Keratinocyte (primary cell): Measurements from ENCODE around the gene G3BP1.

Experiments
- EZH2 ChIP-seq: IDR thresholded peaks from one replicate; pipeline ENCODE4 v1.6.1; 2012; ENCODE audit warnings: inconsistent platforms, mild to moderate bottlenecking, low read length, moderate library complexity
- TF ChIP-seq, protein P1 (sequence below), 3 experiments: IDR thresholded peaks in 1 of 3; conservative IDR thresholded peaks in 1 of 3; optimal IDR thresholded peaks in 1 of 3; 2 replicates in 2 of 3; 3 replicates in 1 of 3; pipeline versions ENCODE3 to v1.5.1; 2011; ENCODE audit warnings: low read length in 3 of 3, mild to moderate bottlenecking in 3 of 3, moderate library complexity in 2 of 3, control low read depth in 1 of 3, inconsistent platforms in 1 of 3; ENCODE audit not compliant: insufficient read depth in 2 of 3; ENCODE audit errors: extremely low read depth in 1 of 3

DNA sequence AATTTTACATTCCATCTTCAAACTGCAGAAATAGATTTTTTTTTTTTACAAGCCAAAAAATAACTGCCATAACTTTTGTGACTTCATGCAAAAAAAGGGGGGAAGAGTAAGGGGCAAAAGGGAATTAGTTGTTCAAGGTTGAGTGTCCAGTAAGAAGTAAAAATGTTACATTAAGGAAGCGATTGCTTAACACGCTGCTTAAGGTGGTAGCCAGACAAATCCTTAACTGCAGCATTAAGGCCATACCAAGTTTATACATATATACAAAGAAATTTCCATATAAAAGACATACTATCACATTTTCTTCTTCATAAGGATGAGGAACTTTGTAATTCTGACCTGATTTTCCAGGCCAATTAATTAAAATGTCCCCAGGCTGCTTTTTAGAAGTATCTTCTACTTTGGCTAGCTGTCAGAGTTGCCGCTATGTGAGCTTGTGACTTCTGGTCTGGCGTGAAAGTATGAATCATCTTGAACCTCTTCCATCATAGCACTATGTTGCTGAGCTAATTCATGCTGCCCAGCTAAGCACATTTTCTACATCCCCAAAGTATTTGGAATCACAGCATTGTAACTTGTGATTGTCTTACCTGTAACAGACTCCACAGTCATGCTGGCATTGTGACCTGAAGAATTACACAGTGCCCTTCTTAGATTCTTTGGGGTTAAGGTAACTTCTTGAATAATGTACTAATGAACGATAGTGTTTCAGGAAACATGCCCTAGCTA, 40.0 kb downstream of the G3BP1 start:
- TF ChIP-seq, protein P1, sequence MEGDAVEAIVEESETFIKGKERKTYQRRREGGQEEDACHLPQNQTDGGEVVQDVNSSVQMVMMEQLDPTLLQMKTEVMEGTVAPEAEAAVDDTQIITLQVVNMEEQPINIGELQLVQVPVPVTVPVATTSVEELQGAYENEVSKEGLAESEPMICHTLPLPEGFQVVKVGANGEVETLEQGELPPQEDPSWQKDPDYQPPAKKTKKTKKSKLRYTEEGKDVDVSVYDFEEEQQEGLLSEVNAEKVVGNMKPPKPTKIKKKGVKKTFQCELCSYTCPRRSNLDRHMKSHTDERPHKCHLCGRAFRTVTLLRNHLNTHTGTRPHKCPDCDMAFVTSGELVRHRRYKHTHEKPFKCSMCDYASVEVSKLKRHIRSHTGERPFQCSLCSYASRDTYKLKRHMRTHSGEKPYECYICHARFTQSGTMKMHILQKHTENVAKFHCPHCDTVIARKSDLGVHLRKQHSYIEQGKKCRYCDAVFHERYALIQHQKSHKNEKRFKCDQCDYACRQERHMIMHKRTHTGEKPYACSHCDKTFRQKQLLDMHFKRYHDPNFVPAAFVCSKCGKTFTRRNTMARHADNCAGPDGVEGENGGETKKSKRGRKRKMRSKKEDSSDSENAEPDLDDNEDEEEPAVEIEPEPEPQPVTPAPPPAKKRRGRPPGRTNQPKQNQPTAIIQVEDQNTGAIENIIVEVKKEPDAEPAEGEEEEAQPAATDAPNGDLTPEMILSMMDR (optimal IDR thresholded peaks at IDR 0.05 in 1 of 3, IDR thresholded peaks at IDR 0.05 in 1 of 3, conservative IDR thresholded peaks at IDR 0.05 in 1 of 3; ENCODE audit: extremely low read depth in 1 of 3, insufficient read depth in 2 of 3, low read length in 3 of 3): no peak
- TF ChIP-seq EZH2: no peak
